Measurements from ENCODE around the gene MAN1C1.
"Not testable (repeated sequence)": the region's sequence is repeated elsewhere in the genome, so short reads cannot be mapped to it uniquely, and the experiment has no call there.

Gene MAN1C1

DNA sequence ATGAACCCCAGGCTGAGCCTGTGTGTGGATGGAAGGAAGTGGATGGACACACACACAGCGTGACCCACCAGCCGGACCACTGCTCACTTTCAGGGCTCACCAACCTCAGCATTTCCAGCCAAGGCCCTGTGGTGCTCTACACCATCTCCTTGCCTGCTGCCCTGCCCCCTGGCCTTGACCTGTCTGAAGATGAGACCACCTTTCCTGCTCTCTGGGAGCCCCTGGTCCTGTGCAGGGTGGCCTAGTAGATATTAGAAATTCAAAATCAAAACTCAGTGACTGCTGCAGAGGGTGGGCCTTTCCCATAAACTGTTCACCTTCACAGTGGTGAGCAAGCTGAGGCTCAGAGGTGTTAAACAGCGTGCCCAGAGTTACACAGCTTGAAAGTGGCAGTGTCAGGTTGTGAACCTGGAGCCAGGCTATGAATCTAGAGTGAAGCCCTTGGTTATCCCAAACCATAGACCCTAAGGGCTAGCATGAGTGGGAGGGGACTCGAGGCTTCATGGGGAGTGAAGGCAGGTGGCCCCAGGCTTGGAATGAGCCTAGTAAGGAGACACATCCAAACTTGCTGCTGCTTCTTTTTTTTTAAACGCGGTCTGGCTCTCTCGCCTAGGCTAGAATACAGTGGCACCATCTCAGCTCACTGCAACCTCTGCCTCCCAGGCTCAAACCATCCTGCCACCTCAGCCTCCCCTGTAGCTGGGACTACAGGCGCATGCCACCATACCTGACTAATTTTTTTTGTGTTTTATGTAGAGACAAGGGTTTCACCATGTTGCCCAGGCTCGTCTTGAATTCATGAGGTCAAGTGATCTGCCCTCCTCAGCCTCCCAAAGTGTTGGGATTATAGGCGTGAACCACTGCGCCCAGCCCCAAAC is 41.5 kb downstream of the MAN1C1 start:
- DNase-seq = peak; percentile 23

DNA sequence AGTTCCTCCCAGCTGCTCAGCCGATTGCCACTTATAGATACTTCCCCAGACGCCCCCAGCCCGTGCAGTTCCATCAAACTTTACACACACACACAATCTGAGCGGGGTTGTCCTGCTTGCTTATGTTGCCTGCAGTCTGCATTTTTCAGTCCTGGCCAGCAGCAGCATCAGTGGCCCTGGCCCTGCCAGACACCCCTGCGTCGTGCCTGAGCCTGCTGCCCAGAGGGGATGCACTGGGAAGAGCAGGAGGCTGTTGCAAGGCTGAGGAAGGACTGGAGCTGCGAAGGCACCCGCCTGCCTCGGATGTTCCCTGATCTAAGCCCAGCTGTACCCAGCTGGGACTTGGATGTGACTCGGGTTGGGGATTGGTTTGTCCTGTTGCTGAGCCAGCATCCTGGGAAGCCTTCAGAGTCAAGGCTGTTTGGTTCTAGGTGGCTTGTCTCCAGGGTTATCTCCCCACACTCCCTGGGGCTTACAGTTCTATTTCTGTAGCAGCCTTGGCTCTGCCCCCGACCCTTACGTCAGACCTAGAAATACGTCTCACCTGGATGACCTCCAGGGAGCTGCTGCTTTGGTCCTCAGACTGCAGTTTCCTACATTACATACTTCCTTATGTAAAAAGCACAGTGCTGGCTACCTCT is 42.3 kb downstream of the MAN1C1 start:
- peak; percentile 20 for DNase-seq

DNA sequence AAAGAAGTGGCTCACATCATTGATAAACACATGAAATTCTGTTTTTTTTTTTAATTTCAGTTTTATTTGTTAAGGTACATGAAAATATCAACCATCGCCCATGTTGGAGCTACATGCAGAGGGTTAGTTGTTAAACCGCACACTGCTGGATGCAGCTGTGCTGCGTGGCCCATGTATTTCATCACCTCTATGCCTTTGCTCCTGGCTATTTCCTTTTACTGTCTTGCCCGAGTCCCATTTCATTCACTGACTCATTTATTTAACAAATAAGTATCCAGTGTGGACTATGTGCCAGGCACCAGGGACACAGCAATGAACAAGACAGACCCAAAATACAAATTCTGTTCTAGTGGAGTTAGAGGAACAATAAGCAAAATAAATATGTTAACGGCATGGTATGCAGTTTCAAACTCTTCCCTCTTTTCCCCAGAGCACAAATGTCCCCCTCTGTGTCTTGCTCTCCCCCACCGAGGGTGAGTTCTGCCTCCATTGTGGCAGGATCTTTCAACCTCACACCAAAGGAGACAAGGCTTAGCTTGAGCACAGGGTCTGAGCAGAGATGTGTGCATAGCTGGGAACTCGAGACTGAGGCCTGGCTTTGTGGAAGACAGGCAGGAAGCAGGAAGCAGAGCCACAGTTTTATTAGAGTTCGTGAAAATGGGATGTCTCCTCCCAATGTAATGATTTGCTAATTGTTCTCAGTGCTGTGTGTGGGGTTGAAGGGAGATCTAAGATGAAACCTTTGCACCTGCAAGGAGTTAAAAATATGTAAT is 44.6 kb downstream of the MAN1C1 start:
- peak; percentile 16 for DNase-seq

DNA sequence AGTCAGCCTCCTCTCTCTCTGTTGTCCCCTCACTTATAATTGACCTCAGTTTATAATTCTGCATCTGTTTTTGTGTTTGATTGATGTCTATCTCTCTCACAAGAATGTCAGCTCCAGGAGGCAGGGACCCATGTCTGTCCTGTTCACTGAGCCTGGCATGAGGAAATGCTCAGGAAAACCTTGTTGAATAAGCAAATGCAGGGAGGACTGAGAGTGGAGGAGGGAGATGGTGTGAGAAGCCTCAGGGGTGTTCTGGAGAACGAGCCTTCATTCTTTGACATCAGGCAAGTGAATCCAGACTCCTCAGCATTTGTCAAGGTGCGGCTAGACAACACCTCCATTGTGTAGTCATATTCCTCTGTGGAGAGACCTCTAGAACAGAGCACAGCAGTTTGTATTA is 45.5 kb downstream of the MAN1C1 start:
- peak; percentile 1 for DNase-seq

DNA sequence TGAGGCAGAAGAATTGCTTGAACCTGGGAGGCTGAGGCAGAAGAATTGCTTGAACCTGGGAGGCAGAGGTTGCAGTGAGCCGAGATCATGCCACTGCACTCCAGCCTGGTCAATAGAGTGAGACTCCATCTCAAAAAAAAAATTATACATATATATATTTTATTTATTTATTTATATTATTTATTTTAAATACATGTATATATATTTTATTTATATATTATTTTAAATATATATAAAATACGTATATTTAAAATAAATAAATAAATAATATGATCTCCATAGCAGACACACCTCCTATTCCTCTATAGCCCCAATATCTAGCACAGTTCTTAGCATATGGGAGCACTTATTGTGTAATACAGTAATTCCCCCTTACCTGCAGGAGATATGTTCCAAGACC is 46.4 kb downstream of the MAN1C1 start:
- not testable (repeated sequence) for DNase-seq

DNA sequence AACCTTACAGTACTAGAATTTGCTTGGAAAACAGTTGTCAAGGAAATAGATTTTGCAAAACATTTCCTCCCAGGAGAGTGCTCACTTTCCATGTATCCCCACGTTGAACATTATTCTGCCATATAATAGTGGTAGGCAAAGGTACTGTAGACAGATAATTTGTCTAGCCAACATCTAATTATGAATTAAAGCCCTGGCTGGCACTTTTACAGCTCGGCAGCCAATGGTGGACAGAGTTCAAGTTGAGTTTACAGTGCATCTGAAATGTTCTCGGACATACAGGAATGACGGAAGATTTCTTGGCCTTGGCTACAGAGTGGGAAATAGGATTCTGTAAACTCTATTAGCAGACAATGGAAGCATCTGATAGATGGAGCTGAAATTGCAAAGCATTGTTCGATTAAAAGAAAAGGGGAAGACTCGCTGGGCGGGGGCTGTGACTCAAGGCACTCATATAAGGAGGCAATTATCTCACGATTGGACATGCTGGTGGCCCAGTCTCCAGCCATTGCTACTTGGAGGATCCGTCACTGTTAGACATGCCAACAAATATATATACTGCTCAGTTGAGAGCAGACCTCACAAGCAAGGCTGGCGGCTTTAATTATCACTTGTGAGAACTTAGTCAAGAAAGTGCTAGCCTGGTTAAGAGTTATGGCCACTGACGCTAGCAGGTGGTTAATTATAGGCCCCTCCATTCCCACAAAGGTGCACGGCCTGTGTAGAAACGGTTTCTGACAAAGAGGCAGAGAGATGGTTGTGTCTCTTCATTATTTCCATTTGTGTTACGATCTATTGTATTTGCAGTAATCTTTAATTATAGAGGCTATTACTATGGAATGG is 48.0 kb downstream of the MAN1C1 start:
- DNase-seq = no peak

DNA sequence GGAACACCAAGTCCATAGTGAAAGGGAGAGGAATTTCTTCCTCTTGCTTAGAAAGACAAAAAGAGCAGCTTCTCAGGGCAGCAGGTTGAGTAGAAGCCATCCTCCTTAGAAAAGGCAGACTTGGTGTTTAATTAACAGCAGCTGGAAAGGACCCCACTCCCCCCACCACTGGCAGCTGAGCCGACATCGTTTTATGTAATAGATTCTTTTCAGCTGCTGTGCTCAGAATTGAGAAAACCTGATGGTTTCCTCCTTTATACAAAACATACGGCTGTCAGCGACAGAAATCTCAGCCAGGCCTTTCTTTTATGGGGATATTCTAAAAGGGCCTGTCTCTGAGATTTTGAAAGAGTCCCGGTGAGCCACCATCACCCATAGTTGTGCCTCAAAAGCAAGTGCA is 49.9 kb downstream of the MAN1C1 start:
- no peak for DNase-seq

DNA sequence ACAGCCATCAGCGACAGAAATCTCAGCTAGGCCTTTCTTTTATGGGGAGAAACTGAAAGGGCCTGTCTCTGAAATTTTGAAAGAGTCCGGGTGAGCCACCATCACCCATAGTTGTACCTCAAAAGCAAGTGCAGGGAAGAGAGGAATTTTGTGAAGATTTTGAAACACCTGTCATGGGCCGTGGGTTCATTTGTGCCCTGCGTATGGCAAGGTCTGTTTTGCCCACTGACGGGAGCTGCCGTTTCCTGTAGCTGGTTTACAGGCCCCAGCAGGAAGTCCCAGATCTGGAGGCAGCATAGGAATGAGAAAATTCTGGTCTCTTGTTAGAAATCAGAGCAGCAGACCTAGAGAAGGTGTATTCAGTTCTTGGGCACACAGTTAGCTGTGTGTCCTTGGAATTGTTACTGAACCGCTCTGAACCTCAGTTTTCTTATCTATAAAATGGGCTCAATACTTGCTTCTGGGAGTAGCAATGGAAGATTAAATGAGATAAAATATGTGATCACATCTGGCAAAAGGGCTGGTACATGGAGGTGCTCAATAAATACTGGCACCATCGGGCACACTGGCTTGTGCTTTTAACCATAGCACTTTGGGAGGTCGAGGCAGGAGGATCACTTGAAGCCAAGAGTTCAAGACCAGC is 52.5 kb downstream of the MAN1C1 start:
- no peak for DNase-seq

DNA sequence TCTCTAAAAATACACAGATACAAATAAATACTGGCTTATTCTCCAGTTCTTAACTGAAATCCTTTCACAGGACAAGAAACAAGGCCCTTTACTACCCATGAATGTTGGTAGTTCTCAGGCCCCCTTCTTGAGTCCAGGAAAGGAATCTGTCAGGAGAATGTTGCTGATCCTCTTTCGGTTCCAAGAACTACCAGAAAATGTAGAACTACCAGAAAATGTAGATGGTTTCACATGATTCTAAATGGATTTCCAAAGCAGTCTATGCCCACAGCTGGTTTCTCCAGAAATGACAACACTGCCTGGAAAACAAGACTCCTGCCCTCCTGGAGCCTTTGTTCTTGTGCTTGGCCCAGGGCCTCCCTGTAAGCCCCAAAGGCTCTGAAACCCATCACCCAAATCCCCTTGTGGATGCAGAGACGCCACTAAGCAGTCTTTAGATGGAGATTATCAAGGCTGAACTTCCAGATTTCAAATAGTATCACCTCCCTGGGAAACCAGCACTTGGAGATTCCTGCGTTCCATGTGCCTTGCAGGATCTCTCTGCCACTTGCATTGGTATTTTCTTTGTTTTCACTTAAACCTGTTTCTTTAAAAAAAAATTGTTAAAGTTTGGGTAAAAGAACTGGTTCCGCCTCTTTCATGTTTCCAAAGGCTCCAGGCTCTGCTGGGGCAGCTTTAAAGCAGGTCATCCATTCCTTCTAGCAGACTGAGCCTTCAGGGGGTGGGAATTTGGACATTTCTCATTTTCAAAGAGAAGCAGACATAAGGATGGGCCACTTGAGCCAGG is 53.4 kb downstream of the MAN1C1 start:
- DNase-seq = no peak

DNA sequence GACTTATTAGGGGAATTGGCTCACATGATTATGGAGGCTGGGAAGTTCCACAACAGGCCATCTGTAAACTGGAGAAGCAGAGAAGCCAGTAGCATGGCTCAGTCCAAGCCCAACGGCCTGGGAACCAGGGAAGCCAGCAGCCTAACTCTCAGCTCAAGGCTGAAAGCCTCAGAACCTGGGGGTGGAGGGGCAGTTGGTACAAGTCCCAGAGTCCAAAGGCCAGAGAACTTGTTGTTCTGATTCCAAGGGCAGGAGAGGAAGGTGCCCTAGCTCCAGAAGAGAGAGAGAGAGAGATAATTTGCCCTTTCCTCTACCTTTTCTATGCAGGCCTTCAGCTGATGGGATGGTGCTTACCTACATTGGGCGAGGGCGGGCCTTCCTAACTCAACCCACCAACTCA is 55.3 kb downstream of the MAN1C1 start:
- DNase-seq = no peak

DNA sequence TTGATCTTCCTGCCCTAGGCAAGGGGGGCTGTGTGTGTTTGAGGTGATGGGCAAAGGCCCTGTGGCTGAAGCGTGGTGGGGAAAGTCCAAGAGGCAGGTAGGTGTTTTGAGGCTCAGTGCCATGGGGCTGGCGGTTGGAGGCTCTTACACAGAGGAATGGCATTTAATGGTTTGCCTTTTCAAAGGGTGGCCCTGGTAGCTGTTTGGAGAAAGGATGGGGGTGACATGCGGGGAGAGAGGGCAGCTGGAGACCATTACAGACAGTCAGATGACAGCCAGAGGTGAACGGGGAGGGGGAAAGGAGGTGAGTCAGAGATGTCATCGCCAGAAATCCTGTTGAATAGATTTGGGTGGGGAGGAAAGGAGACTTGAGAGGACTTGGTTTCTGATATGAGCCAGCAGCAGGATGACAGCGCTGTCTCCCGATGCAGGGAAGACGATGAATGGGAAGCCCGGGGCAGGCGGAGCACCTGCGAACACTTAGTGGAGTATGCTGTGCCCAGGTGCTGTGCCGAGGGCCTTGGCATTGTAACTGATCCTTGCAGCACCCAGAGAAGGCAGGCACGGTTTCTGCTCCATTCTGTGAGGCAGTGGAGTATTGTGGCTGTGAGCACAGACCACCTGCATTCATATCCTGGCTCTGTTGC is 56.3 kb downstream of the MAN1C1 start:
- no peak for DNase-seq

DNA sequence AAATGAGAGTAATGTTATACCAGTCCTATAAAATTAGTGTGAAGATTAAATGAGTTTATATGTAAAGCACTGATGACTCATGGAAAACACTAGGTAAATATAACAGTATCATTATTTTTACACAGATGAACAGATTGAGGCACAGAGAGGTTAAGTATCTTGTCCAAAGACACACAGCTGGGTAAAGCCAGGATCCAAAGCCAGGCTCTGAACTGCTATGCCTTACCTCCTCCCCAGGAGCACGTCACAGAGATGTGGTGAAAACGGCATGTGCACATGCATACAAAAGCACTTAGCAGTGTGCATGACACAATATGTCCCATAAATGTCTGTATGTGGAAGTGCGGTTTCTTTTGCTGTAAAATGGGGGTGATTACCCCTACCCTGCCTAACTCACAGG is 56.9 kb downstream of the MAN1C1 start:
- no peak for DNase-seq

DNA sequence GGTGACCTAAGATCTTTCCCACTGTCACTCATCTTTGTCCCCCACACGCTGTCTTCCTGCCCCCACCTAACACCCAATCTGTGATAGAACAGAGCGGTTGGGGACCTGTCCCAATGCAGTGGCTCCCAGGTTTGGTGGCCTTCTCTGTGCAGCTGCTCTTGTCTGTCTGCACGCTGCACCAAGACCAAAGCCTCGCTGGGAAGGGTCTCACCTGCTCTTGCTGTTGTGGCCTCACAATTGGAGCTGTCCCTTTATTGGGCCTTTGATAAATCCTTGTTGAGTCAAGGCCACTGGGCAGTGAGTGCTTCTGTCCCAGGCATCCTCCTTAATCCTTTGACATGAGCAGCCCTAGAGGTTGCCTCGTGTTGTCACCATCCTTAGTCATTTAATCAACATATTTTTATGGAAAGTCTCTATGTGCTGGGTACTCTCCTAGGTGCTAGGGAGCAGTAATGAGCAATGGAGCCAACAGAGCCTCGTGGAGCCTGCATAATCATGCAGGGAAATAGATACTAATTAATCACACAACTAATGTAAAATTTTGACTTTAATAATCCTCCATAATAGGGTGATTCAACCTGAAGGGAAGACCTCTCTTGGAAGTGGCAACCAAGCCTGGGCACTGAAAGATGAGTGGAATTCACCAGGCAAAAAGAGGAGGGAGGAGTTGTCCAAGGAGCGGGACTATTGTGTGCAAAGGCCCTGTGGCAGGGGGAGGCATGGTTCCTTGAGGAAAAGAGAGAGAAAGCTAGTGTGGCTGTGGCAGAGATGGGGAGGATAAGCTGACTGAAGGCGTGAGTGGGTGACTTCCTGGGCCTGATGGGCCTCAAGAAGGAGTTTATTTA is 57.6 kb downstream of the MAN1C1 start:
- DNase-seq = no peak

DNA sequence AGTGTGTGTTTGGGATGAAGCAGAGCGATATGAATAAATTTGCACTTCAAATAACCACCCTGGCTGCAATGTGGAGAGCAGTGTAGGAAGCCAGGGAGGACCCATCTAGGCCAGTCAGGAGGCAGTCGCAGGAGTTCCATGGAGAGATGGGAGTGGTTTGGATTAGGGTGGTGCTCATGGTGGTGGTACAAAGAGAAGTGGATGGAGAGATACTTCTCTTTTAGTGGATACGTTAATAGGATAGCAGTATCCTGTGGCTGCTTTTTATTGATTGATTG is 58.2 kb downstream of the MAN1C1 start:
- DNase-seq = no peak

DNA sequence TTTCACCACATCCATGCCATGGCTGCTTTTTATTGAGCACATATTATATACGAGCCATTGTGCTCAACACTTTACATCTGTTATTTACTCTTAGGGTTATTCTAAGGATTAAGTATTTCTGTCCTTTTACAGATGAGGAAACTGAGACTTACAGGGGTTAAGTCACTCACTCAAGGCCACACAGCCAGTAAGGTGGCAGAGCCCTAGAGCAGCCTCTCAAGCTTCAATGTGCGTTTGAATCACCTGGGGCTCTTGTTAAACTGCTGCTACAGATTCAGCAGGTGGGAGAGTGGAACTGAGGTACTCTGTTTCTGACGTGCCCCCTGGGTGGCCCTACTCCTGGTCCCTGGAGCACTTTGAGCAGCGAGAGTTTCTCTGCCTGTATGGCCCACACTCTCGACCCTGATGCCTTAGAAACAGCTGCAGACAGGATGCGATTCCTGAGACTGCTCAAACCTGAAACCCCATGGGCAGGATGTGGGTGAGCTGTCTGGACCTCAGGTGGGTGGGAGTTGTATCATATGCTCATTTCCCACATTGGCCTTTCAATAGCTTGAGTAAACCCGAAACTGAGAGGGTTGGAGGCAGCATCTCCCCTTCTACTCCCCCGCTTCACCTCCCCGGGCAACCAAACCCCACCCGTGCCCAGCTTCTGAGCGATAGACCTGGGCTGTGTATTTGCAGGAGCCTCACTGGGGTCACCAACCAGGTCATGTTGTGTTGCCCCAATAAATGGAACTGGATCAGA is 59.3 kb downstream of the MAN1C1 start:
- peak; percentile 87 for DNase-seq

DNA sequence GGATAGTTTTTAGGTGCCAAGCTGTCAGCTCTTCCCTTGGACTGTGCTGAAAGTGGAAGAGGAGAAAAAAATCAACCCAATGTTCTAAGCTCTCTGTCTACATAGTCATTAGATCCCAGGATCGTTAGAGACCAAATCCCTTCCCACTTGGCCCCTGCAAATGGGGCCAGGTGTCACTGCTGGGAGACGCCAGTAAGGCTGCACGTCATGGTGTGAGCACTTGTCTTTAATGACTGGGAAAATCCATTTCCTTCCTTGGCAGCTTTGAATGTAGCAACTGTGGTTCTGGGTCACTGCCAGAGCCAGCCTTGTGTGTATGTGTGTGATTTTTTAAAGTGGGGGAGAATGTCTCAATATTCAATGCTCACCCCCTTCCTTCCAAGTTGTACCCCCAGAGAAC is 59.9 kb downstream of the MAN1C1 start:
- DNase-seq = no peak

DNA sequence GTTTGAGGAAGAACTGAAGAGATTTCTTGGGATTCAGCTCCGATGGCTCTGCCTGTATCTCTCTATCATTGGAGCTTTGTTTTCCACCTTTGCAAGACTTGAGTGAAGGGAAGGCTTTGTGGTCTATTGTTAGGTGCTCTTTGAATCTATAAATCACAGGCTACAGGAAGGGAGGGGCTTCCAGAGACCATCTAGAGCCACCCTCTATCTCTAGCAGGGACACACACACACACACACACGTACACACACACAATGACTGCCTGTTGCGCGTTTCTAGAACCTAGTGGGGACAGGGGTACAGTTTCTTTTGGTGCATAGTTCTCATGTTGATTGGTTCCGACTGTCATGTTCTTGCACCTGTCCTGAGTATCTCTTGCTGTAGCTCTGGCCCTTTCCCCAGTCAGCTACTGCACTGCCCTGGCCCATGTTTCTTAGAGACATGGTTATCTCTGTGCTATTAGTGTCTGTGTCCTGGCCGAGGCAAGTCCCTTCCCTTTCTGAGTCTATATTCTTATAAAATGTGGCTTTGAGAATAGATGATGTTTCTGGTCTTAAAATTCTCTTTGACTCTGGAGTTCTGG is 60.7 kb downstream of the MAN1C1 start:
- DNase-seq = no peak

DNA sequence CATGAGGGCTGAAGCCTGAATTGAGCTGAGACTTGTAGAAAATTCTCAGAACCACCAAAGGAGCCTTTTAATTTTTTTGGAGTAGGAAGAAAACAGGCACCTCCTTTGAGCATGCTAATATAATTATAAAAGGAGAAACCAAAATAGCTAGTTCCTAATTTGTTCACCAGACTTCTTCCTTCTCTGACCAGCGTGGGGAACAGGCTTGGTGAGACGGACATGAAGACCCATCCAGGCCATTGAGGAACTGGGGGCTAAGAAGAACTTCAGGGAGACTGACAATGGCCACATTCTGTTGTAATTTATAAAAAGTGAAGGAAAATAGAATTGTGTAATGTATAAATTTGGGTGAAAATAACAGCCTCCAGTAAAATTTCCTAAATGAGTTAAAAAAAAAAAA is 62.6 kb downstream of the MAN1C1 start:
- DNase-seq = no peak

DNA sequence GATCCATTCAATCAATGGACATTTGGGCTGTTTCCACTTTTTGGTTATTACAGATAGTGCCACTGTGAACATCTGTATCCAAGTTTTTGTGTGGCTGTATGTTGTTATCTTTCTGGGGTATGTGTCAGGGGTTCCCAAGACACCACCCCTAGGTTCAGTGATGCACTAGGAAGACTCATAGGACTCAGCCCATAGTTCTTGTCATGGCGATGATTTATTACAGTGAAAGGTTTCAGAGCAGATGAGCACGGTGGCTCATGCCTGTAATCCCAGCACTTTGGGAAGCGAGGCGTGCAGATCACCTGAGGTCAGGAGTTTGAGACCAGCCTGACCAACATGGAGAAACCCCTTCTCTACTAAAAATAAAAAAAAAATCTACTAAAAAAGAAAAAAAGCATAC is 64.1 kb downstream of the MAN1C1 start:
- no peak for DNase-seq

All from stimulated activated CD8-positive, alpha-beta memory T cell treated with anti-CD3 and anti-CD28 coated beads, Interleukin-4, amount 100 ng/mL, for 48 hours (primary cell).